Measurements from ENCODE around the gene CAPNS2.

DNA sequence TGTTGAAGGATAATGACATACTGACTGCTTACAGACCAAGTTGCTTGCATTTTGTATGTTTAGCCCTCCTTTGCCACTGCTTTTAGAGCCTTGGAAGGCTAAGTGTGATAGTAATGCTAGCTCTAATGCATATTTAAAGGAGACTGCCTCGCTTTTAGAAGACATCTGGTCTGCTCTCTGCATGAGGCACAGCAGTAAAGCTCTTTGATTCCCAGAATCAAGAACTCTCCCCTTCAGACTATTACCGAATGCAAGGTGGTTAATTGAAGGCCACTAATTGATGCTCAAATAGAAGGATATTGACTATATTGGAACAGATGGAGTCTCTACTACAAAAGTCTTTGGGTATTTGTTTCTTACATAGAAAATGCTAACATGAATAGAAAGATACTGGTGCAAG lies 19.1 kb downstream of the CAPNS2 start:
- TF ChIP-seq, protein P1, sequence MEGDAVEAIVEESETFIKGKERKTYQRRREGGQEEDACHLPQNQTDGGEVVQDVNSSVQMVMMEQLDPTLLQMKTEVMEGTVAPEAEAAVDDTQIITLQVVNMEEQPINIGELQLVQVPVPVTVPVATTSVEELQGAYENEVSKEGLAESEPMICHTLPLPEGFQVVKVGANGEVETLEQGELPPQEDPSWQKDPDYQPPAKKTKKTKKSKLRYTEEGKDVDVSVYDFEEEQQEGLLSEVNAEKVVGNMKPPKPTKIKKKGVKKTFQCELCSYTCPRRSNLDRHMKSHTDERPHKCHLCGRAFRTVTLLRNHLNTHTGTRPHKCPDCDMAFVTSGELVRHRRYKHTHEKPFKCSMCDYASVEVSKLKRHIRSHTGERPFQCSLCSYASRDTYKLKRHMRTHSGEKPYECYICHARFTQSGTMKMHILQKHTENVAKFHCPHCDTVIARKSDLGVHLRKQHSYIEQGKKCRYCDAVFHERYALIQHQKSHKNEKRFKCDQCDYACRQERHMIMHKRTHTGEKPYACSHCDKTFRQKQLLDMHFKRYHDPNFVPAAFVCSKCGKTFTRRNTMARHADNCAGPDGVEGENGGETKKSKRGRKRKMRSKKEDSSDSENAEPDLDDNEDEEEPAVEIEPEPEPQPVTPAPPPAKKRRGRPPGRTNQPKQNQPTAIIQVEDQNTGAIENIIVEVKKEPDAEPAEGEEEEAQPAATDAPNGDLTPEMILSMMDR (IDR thresholded peaks at IDR 0.05), result no peak
- TF ChIP-seq POLR2A (IDR thresholded peaks at IDR 0.05), result no peak
